Colon (tissue), 2 donors: ENCODE measurements around the gene MOG.

Source experiments
- FAIRE-seq: peaks from 2 replicates; lab custom pipeline; 2012; peaks lifted over from hg19 to GRCh38; lab: Jason Lieb, UNC
- donor health status: control.
- donor health status: control.

Gene MOG

DNA sequence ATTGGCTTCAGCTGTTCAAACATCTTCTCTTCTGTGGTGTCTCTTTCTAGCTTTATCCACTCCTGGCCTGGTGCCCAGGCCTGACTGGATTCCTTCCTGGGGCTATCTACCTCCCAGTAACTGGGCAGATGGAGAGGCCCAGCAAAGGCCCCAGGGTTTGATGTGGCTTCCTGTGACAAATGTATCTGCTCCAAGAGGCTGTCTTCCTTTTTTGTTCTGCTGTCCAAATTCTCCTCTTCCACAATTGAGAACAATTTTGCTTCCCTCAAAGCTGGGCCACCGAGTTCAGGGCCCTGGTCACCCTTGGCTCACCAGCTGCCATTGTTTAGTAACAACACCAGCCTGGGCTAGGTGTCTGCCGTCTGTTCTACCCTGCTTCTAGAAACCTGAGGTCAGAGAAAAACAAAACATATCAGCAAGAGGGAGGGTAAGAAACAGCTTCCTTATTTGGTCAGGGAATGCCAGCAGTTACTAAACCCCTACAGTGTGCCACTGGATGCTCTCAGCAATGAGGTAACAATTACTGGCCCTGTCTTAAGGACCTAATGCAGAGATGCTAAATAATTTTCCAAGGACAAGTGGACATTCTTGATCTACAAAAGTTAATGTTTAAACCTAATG, 20.2 kb downstream of the MOG start:
- FAIRE-seq: no peak

DNA sequence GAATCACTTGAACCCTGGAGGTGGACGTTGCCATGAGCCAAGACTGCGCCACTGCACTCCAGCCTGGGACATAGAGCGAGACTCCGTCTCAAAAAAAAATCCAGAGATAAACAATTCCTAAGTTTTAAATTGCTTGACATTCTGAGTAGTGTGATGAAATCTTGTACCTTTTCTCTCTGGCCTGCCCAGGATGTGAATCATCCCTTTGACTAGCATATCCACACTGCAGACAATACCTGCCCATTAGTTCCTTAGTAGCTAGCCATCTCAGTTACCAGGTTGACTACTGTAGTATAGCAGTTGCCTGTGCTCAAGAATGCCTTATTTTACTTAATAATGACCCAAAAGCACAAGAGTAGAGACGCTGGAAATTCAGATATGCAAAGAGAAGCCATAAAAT, 21.2 kb downstream of the MOG start:
- no peak for FAIRE-seq

GRCh38 chr6:29679962-29680361, 23.1 kb downstream of the MOG start:
- FAIRE-seq: no peak

DNA sequence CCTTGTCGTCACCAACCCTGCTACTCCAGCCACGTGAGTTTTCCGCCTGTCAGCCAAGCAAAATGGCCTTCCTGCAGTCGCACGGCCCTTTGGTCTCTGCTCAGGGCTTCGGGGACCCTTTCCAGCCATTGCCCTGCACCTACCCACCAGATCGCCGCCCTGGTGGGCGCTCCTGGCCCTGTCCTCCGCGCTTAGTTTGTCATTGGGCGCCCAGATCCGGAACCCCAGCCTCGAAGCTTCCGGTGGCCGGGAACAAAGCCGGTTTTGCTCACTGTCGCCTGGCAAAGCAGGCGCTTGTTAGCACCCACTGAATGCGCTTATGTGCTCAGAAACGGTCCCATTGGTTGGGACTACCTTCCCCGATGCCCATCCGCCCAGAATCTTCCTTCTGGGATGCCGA, 23.5 kb downstream of the MOG start:
- FAIRE-seq: no peak

DNA sequence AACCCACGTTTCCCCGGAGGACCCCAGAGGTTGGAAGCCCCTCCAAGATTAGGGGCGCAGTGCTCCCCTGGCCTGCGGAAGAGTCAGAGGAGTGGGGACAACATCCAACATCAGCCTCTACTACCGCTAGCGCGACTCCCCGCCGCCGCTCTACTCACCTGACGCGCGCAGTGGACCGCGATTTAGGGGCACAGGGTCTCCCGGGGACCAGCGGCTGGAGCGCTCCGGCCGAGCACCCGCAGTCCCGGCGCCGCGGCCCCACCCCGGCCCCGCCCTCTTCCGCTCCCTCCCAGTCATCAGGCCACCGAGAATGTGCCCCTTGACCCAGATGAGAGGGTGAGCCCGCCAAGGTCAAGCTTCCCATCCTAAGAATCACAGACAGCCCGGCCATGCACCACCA, 24.0 kb downstream of the MOG start, which contains the start of gene ZFP57:
TSS of gene ZFP57 (minus strand) at position 249 of the 400 bp plus-strand sequence. CDS start 4,149 bp downstream, outside the sequence.
- FAIRE-seq: no peak

- no peak for FAIRE-seq
These were observed 24.9 kb downstream of the MOG start for GRCh38 chr6:29681811-29682210.

DNA sequence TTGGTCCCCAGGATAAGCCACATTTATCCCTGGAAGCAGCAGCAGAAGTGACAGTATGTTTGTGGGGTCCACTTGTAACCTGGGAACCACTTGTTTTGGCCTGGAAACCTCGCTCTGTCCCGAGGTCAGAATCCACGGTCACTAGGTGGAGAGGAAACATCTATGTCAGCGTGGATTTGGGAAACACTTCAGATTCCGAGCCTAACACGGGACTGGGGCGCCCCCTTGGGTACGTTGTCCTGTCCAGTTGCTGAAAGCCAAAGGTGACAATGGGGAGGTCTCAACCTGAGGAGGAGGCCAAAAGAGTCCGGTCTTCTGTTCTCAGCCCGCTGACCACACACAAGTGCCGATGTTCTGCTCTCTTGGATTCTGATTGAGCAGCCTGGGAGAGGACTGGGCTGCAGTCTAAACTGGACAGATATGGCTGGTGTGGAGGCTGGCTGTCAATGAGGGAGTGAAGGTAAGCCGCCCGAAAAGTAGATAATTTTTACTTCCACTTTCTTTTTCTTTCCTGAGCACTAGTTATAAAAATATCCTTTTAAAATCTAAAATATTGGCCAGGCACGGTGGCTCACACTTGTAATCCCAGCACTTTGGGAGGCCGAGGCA, 28.9 kb downstream of the MOG start:
- no peak for FAIRE-seq

GRCh38 chr6:29694637-29695036, 37.7 kb downstream of the MOG start:
- no peak for FAIRE-seq

- FAIRE-seq: no peak
These were observed 39.5 kb downstream of the MOG start for GRCh38 chr6:29696147-29697125.

GRCh38 chr6:29702519-29703103, 45.7 kb downstream of the MOG start:
- FAIRE-seq: no peak

- FAIRE-seq: no peak
These were observed 48.7 kb downstream of the MOG start for GRCh38 chr6:29705389-29706231.

DNA sequence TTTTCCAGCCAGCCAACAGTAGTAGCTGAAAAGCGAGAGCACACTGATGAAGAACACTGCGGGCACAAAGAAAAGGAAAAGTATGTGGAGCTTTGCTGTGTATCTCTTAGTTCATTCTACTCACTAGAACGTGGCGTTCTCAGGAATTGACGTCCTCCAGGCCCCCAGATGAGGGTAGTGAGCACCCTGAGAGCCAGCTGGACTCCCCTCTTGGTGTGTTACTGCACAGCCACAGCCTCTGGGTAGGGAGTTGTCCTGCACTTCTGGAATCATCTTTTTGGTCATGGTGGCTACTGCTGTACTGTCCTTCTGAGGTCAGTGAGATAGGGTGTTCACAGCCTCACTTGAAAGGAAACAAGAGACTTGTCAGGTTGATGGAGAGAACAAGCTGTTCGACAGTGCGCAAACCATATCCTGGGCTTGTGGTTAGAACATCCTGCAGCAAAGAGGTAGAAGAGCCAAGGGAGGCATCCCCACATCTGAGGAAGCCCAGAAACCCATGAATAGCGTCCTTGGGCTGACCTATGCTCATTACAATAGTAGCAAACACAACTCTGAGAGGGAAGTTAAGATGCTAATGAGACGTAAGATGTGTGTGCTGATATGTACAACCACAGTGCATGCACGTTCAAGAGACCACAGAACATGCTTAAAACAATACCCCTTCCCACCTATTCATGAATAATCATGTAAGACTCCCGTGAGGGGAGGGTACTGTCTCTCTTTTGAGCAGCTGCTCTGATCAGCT, 51.7 kb downstream of the MOG start:
- no peak for FAIRE-seq

- FAIRE-seq: no peak
These were observed 52.3 kb downstream of the MOG start for GRCh38 chr6:29709188-29709587.

DNA sequence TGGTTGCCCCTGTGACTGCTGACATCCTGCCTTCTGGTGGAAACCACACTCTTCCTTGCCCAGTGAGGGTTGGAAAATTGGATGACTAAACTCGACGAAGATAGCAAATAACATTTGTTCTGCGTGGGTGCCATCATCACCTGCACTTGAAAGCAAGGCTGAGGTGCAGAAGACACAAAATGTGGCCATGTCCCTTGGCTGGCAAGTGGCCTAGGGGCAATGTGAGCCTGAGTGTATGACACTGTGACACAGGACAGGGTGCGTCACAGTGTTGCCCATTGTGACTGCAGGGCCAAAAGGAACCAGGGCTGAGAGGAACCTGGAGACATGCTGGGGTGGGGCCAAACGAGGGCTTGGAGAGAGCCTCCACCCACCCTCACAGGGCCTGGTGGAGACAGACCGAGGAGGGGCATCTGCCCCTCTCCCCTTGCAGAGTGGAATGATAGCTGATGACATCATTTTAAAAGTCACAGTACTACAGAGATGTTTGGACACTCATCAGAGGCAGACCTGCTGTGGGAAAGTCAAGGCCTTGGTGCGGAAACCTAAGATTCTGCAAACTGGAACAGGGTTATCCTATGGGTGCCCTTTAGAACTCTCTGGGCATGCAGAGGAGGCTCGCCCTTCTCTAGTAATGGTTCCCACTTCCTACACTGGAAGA, 53.5 kb downstream of the MOG start:
- FAIRE-seq: no peak

- FAIRE-seq: no peak
These were observed 64.0 kb downstream of the MOG start for GRCh38 chr6:29720863-29721262.
